ENCODE data around the gene STK36.

Gene STK36

DNA sequence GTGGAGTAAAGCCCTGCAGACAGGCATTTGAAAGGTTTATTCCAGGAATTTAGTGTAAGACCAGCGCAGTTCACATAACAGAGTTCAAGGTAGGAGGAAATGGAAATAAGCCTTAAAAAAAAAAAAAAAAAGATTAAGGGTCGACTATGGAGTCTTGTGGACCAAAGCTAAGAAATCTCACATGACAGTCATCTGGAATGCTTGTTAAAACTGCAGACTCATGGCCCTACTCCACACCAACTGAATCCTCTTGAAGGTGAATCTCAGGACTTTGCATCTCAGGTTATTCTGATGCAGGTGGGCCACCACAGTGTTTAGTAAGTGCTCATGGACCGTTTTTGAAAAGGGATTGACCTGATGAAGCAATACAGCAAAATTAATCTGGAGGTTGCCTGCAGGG lies 47.6 kb downstream of the STK36 start:
- Histone ChIP-seq H3K27me3 (ENCODE audit: insufficient read depth, poor library complexity, severe bottlenecking) (no peaks in the 10 kb centered on the region), H3K4me3 (replicated peaks; ENCODE audit: insufficient read depth, low read length) (no peak overlapping the region), H3K27ac (replicated peaks) (no peak overlapping the region)
- no peak for DNase-seq (ENCODE audit: low read depth in 1 of 2, low spot score in 1 of 2)
- no peak for TF ChIP-seq POLR2AphosphoS5 (IDR thresholded peaks at IDR 0.05; ENCODE audit: low read depth)
- no peak for TF ChIP-seq REST (IDR thresholded peaks at IDR 0.05; ENCODE audit: insufficient replicate concordance, low read depth)
- TF ChIP-seq SPI1 (IDR thresholded peaks at IDR 0.05; ENCODE audit: borderline replicate concordance, low read depth) = no peak

DNA sequence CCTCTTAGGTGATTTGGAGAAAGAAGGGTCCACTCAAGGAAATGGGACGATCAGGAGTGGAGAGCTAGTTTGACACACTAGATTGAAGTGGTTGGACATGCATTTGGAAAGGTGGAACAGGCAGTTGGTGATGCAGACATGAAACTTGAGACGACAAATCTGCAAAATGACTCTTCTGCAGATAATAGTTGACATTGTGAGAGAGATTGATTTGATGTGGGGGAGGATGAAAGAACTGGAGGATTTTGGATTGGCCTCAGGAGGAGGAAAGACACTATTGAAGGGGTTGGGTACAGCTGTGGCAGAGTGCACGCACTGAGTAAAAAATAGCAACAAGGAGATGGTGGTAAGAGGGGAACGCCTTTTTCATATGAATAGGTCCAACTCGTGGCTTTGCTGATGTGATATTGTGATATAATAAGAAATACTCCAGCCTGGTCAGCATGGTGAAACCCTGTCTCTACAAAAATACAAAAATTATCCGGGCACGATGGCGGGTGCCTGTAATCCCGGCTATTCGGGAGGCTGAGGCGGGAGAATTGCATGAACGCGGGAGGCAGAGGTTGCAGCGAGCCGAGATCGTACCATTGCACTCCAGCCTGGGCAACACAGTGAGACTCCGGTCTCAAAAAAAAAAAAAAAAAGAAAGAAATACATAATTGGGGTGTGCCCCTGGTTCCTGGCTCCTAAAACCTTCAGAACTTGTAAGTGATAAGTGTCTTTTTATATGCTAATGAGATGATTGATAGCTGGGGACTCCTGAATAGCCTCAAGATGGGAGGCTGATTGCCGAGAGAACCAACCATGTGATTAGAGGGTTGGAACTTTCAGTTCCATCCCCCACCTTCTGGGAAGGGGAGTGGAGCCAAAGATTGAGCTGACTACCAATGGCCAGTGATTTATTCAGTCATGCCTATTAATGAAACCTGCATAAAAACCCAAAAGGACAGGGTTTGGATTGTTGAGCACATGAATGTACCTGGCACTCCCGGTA lies 48.5 kb downstream of the STK36 start:
- no peak for DNase-seq (ENCODE audit: low read depth in 1 of 2, low spot score in 1 of 2)
- H3K4me3 ChIP-seq (replicated peaks; ENCODE audit: insufficient read depth, low read length) = no peak overlapping the region
- H3K27me3 ChIP-seq (ENCODE audit: insufficient read depth, poor library complexity, severe bottlenecking) = no peaks in the 10 kb centered on the region
- TF ChIP-seq SPI1 (IDR thresholded peaks at IDR 0.05; ENCODE audit: borderline replicate concordance, low read depth) (no peak), GABPA (IDR thresholded peaks at IDR 0.05; ENCODE audit: low read depth) (no peak), CTCF (IDR thresholded peaks at IDR 0.05; ENCODE audit: insufficient read depth, low read length) (no peak), POLR2AphosphoS5 (IDR thresholded peaks at IDR 0.05; ENCODE audit: low read depth) (no peak), REST (IDR thresholded peaks at IDR 0.05; ENCODE audit: insufficient replicate concordance, low read depth) (no peak)
- no peak overlapping the region for H3K27ac ChIP-seq (replicated peaks)

DNA sequence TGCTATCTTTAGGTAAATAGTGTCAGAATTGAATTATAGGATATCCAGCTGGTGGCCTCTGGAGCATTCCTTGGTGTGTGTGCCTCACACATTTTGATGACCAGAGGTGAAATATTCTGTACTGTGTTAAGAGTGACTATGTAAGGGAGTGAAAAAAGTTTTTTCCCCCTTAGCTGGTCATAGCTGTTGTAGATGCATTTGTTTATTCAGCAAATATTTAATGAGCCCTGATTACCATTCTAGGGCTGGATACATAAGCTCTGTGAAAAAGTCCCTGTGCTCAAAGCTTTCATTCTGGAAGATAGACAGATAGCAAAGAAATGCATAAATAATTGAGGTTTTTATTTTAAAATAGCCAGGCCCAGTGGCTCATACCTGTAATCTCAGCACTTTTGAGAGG lies 49.6 kb downstream of the STK36 start:
- Histone ChIP-seq H3K27me3 (ENCODE audit: insufficient read depth, poor library complexity, severe bottlenecking) (no peaks in the 10 kb centered on the region), H3K4me3 (replicated peaks; ENCODE audit: insufficient read depth, low read length) (no peak overlapping the region), H3K27ac (replicated peaks) (no peak overlapping the region)
- DNase-seq (ENCODE audit: low read depth in 1 of 2, low spot score in 1 of 2) = no peak
- TF ChIP-seq SPI1 (IDR thresholded peaks at IDR 0.05; ENCODE audit: borderline replicate concordance, low read depth) = no peak
- no peak for TF ChIP-seq CTCF (IDR thresholded peaks at IDR 0.05; ENCODE audit: insufficient read depth, low read length)
- TF ChIP-seq POLR2AphosphoS5 (IDR thresholded peaks at IDR 0.05; ENCODE audit: low read depth) = no peak
- TF ChIP-seq REST (IDR thresholded peaks at IDR 0.05; ENCODE audit: insufficient replicate concordance, low read depth) = no peak
- TF ChIP-seq GABPA (IDR thresholded peaks at IDR 0.05; ENCODE audit: low read depth) = no peak
